Inflammatory macrophage treated with lipopolysaccharide for 1 hour (primary cell): Measurements from ENCODE around the gene PPP1R10.

ENCODE experiments used
- DNase-seq, 2 donors: peaks; one replicate each; pipeline ENCODE4 v3.0.0-alpha.2; 2020 to 2022

PPP1R10 gene

DNA sequence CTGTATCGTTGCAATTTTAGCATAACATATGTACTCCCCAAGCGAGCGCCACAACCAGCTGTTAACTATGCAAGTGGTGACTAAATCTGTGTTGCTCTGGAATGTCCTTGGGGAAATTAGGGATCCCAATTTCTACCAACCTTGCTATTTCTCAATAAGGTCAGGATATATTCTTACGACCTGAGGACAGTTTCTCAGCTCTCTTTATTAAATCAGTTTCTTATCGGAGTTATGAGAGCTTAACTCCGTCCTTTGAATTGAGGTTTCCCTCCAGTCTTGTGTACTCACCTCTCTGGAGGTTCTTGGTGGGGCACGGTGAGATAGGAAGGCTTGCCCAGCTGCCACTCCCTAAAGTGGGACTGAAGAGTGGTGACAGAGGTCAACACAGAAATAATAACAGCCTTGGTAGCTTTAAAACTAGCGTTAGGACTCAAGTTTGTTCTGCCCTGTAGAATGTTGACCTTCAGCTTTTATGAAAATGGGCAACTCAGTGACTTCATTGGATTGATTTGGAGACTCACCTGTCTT lies 1.3 kb upstream of the PPP1R10 start:
- DNase-seq: peak in 1 of 2 donors; percentile 15

DNA sequence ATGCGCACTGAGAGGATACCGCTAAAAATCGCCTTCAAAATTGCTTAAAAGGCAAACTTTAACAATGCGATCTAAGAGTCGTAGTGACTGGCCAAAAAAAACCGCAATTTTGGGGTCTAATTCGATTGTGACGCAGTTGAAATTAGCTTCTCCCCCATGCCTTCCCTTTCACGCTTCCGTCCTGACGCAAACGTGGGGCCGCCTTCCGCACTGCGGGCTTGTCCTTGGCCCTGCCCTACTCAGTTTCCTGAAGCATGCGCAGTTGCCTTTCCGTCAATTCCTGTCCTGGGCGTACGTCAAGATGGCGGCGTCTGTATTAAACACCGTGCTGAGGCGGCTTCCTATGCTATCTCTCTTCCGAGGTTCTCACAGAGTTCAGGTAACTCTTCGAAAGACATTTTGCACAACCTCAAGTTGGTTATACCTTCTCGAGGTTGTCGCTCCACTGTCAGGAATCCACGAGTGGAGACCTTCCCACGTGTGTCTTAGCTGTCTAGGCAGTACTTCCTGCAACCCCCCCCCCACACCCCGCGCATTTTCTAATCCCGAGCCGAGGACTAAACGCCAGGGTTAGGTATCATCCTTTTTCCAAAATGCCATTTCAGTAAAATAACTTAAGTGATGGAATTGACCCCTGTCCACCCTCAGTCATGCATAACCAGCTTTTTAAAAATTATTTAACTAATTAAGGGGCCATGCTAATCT lies 674 bp upstream of the PPP1R10 start, which contains the start of gene MRPS18B:
MRPS18B (plus strand) TSS at position 276 of the 705 bp plus-strand sequence; CDS start at position 302, 26 bp downstream.
- peak; percentile 96 for DNase-seq

DNA sequence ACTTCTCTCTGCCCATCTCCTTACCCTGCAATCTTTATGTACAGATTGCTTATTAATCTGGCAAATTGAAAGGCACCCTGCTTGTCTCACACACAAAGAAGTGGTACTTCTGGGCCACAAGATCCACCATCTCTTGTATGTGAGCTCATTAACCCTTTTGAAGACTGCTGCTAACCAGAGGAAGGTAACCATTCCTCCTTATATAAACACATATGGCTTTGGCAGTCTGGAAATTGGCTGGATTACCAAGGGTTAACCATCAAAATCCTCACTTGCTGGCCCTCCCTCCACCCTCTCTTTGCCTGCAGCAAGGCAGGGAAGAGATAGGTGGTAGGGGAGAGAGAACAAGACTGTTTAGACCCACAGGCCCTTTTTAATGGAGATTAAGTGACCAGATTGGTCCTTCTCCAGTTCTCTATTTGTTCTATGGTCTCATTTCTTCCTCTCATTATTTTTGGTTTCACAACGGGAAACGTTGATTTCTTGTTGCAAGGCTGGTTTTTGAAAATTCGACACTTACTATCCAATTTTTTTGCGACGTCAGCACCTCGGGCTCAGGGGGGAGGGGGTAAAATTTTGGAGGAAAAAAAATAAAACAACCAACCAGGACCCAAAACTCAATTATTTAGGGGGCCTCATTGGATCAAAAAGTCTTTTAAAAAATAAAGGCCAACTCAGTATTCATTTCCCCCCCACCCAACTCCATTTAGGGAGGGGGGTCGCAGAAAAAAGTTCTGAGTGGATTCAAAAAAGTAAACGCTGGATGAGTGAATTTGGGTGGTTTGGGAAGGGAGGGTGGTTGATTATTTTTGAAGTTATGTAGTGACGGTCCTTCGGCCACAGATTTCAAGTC lies 859 bp downstream of the PPP1R10 start:
- peak; percentile 26 to 42 for DNase-seq

DNA sequence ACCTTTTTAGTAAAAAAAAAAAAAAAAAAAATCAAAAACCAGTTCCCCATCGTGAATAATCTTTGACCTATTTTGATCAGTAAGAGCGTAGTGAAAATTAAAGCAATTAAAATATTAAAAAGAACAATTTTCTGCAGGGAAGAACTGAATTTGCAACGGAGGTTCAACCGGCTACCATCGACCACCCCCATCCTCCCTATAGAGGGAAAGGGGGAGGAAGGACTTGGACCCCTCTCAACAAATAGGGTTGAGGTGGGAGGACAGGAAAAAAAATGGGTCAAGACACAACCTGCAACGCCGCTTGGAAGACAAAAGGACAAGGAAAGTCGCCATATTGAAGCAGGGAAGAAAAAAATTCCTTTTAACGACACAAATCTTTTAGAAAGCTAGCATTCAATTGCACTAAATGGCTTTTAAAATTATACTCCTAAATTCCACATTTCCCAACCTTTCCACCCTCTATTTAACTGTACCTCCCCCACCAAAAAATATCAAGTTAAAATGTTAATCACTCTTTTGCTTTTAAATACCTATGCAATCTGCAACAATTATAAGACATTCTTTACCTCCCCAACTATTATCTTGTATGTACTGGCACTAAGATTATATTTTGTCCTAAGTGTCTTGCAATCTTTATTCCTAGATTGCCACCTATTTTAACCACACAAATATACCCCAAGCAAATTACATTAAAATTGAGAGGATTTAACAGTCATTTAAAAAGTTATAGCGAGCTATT lies 1.7 kb downstream of the PPP1R10 start:
- peak; percentile 56 to 61 for DNase-seq

DNA sequence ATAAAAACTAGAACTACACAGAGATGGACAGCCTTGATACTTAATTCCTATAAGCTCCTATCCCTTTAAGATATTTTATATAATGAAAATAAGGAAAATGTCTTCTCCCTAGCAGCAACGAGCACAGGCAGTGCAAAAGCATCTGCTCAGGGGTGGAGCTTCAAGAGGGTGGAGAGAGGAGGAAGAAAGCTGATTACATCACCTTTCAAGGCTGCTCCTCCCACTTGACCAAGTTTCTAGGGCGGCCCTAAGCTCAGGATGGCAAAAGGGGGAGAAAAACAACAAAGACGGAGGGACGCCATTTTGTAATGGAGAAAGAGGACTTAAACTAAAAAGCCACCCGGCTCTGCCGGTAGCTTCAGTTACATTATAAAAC lies 2.2 kb downstream of the PPP1R10 start:
- peak; percentile 95 to 97 for DNase-seq

DNA sequence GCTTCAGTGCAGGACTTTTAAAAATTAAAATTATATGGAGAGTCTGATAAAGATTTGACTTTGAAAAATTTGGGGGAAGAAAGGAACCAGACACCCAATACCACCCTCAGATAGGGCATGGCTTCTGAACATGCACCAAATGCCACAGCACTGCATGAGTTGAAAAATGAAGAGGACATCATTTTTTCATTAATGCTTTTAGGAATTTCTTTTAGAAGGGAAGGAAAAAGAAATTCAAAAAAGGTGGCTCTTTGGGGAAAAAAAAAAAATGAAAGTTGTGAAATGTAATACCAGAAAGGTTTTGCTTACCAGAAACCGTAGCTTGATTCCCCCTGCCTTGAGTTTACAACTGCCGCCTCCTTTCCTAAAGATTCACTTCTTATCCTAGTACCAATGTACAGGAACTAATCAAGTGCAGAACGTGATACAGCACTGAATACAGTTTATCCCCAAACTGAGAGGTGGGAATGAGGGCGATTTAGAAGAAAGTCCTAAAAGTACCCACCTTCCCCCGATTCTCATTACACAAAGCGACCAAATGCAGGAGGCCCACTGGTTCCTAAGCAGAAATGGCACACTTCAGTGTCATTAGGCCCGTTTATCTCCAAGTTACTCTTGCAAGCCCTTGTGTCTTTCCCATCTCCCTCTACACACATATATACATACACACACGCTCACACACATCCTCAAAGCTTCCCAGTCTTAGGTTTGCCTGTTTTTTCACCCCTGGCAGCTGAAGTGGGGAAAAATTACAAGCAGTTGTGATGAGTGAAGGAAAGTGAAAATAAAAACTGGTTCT lies 2.8 kb downstream of the PPP1R10 start:
- DNase-seq: no peak

- no peak for DNase-seq
Observed at GRCh38 chr6:30613251-30614043, 3.6 kb downstream of the PPP1R10 start.

DNA sequence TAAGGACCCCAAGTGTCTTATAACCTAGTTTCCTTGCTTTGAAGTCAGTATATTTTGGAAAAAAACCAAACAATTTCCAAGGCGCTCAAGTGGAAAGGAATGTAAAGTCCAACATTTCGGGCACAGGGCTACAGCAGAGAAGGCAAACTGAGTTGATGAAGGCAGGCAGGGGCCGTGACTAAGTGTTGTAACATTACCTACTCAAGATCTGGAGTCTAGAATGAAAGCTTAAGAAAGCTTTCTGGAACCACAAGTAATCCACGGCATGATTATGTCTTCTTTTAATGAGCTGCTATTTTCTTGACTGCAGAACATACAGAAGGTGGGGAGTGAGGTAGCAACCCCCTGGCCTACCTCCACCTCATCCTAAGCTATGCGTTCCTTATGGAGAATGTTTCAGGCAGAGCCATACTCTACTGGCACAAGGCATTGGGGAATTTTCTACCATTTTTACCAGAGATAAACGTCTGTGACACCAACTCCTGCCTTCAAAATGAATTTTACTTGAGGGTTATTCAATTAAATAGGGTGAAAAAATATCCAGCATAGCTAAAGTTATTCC lies 4.3 kb downstream of the PPP1R10 start:
- no peak for DNase-seq

DNA sequence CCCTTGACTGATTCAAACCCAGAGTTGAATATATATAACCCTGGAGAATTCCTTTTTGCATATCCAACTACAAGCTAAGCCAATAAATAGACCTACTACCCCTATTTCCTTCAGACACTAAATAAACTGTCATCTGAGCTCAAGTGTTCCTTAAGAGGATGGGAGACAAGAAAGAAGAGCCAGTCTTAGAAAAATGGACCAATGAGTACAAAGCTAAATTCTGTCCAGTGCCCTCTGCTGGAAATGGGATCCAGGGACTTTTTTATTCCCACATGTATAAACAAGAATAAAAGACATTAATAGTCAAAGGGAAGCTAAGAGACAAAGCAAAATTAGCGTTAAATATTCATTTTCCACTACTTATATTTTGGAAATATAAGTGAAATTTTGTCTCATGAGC lies 4.8 kb downstream of the PPP1R10 start:
- no peak for DNase-seq

- DNase-seq: no peak
Observed at GRCh38 chr6:30611856-30612194, 5.2 kb downstream of the PPP1R10 start.

- no peak for DNase-seq
Observed at GRCh38 chr6:30611150-30611855, 5.7 kb downstream of the PPP1R10 start.

DNA sequence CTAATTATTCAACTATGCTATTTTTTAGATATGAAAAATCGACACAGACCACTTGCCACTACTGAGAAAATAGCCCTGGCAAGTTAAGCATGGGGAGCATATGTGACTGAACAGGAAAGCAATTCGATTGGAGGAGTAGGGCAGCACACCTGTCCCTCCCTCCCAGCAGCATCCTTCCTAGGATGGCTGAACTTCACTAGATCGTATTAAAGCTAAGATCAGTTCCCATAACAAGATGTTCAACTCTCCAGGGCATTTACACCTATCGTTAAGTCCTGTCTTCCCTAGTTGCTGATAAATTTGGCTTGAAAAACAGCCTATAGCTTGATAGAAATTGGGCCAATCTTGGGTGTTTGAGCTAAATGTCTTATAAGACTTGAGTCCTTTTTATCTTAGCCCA lies 7.0 kb downstream of the PPP1R10 start:
- no peak for DNase-seq

GRCh38 chr6:30603961-30604360 lies 13.1 kb downstream of the PPP1R10 start:
- no peak for DNase-seq

DNA sequence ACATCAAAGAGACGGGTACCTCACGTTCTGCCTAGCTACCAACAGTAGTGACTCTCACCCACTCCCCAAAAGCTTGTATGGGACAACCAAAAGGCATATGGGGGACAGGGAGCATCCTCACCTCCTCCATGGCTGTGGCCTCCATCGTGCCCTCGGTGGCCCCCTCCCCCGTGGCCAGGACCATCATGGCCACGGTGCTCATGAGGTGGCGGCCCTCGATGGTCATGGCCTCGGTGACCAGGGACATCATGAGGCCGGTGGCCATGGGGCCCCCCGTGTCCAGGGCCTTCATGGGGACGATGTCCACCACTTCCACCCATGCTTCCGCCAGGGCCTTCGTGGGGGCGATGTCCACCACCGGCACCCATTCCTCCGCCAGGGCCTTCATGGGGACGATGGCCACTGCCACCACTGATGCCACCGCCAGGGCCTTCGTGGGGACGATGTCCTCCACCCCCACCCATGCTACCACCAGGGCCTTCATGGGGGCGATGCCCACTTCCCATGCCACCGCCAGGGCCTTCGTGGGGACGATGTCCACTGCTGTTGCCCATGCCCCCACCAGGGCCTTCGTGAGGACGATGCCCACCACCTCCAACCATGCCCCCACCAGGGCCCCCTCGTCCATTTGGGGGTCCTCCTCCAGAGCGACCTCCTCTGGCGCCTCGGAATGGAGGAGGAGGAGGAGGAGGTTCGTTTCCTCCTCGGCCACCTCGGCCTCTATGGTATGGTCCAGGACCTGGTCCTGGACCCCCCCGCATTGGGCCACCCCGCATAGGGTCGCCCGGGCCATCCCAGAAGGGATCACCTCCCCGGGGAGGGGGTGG lies 15.0 kb downstream of the PPP1R10 start:
- no peak for DNase-seq

DNA sequence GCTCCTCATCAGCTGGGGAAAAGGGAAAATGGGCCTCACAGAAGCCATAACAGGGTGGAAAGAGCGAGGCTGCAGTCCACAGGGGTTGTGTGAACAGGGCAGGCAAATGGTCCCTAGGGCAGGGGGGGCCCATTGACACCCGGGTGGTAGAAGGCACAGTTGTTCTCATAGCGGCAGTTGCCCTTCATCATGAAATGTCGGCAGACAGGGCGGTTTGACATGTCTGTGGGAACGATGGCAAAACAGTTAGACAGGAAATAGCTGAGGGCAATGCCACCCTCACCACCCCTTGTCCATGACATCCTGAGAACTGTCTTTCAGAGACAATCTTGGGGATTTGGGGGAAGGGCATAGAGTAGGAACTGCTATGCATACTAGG lies 15.6 kb downstream of the PPP1R10 start:
- DNase-seq: no peak

DNA sequence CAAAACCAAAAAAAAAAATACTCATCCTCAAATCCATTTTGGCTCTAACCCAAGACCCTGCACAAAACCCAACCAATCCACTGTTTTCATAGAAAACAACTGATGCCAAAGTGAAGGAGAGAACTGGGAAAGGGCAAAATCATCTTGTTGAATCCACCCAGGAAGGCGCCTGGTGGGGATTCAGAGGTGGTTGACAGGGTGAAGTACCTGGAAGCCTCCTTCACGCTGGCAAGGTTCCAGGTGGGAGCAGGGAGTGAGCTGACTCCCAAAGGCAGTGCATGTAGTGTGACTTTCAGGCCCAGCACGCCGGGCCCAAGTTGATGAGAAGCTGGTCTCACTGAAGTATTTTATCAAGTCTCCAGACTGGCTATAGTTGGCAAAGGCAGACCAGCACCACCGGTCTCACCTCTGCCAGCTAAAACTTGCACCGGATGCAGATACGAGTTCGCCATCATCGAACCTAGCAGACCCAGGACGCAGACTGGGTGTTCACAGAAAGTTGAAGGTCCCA lies 16.5 kb downstream of the PPP1R10 start:
- DNase-seq: no peak

- no peak for DNase-seq
Observed at GRCh38 chr6:30599625-30600324, 17.3 kb downstream of the PPP1R10 start.

- no peak for DNase-seq
Observed at GRCh38 chr6:30598912-30599624, 18.0 kb downstream of the PPP1R10 start.
